ELF-1 (cell line): ENCODE measurements around the gene S100A12.
A peak's percentile ranks its signal among the peaks of the same experiment; 100 is the strongest.
"Not testable (repeated sequence)": the region's sequence is repeated elsewhere in the genome, so short reads cannot be mapped to it uniquely, and the experiment has no call there.

Source experiments
- DNase-seq: peaks from one replicate; pipeline ENCODE4 v3.0.0-alpha.2; 2016; ENCODE audit warnings: low read depth, low spot score

S100A12 gene

GRCh38 chr1:153353226-153353947 lies 22.0 kb downstream of the S100A12 start:
- peak; percentile 39 for DNase-seq

DNA sequence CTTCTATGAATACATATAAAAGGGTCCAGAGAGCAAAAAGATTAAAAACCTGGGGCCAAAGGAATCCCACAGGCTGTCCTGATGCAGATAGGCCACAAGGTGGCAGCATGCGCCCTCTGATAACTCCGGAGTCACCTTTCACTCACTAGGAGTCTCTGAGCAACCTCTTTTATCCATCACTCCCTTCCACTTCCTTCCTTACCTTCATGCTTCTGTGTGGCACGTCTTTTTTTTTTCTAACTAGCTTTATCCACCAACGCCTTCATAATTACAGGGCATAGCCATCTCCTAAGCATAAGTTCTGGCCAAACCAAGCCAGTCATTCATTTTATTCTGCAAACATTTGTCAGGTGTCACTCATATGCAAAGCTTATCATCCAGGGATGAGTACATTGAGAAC lies 22.9 kb downstream of the S100A12 start:
- DNase-seq = peak; percentile 55

DNA sequence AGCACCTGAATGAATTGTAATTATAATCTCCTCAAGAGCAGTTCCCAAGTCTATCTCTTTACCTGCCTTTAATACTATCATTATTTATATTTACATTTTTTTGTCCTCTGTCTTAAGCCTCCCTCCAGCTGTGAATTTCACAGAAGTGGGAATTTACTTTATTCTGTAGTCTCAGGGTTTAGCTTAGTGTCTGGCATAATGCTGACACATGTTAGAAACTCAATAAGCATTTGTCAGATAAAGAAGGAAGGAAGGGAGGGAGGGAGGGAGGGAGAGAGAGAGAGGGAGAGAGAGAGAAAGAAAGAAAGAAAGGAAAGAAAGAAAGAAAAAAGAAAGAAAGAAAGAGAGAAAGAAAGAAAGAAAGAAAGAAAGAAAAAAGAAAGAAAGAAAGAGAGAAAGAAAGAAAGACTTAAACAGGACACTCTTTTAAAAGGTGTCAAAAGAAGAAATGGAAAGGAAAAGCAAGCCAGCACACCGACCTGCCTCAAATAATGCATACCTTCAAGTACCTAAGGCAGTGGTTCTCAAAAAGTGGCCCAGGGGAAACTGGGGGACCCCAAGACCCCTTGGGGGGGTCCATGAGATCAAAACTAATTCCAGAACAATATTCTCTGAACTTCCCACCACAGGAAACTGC lies 25.0 kb downstream of the S100A12 start:
- no peak for DNase-seq

- DNase-seq = no peak
Measured at GRCh38 chr1:153349363-153350320, 25.8 kb downstream of the S100A12 start.

GRCh38 chr1:153348511-153349362 lies 26.7 kb downstream of the S100A12 start, which contains the start of gene PGLYRP4:
PGLYRP4 (minus strand) TSS chr1:153348841; CDS start chr1:153347932, 909 bp downstream.
- no peak for DNase-seq

- DNase-seq = no peak
Measured at GRCh38 chr1:153347856-153348255, 27.6 kb downstream of the S100A12 start.

GRCh38 chr1:153347049-153347448 lies 28.4 kb downstream of the S100A12 start:
- not testable (repeated sequence) for DNase-seq

- DNase-seq = no peak
Measured at GRCh38 chr1:153346077-153346723, 29.2 kb downstream of the S100A12 start.

DNA sequence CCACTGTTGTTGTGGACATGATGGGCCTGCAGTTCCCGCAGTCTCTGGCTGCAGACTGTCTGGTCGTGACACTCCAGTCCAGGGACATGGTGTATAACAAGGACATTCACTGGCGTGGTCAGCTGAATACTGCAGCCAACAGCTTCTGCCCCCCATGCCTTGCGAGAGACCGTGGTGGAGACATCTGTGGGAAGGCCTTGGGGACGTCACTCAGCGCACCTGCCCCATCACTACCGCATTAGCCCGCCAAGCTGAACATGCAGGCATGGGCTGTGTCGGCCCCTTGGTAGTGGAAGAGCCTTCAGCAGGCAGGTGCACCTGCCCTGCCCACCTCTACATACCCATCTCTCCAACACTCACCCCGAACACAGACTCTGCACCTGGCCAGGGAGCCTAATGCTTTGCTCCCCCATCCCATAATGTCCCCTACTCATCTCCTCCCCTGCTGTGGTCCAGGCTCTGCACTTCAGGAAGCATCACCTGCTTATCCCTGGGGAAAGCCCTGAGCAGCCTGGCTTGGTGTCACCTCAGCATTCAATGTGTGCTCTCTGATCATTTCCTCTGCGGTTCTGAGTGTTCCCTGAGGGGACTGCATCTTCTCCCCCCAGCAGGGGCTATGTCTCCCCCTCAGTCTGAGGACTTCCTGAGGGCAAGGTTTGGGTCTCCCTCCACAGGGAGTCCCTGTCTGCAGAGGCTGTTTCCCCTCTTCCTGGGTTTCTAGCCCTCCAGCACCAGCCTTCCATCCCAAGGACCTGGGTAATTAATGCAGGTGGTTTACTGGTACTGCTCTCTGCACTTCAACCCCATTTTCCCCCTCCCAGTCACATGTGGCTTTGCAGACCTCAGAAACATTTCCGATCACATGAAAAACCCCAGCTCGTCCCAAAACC lies 30.0 kb downstream of the S100A12 start:
- no peak for DNase-seq

DNA sequence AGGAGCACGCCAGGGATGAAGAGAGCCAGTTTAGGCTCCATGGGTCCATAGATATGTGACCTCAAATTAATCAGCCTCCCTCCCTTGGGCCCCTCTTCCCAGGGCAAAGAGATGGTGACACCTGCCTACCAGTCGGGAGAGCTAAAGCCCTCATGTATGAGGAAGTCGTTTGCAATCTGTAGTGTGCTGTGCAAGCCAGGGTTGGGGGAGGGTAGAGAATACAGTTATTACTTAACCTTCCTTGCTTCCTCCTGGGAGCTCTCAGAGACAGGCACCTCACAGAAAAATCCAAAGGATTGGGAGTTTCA lies 30.7 kb downstream of the S100A12 start:
- DNase-seq = no peak

DNA sequence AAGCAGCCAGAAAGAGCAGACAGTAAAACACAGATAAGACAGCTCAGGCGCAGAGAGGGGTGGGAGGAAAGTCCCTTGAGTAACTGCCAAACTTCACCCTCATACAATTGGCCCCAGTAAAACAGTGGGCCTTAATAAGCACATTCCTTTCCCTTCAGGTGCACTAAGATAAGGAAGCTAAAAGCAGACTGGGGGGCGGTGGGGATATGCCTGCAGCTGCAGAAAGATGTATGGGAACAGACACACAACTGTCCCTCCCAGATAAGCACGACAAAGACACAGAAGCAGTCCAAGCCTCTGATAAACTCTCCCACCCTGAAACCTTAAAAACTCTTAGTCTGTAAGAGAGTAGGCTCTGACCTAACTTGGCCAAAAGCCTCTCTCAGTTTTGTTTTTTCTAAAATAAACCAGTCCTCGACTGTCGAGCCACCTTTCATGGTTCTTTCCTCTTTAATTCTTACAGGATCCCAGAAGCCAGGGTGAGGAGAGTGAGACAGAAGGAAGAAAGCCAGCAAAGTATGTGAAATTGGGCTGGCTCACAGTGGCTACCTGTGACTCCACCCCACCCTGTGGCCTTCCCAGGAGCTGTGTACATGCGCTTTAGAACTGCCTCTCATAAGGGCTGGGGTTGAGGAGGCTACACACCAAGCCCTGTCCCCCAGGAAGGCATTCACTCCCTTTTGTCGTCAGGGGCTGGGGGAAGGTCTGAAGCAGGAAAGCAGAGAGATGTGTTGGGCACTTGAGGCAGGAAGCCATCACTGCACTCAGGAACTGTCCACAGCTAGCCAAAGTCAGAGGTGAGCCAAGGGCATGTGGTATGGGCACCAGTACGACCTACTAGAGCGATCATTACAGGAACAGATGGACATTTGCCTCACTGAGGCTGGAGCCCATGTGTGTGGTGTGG lies 31.4 kb downstream of the S100A12 start:
- DNase-seq = no peak

- DNase-seq = no peak
Measured at GRCh38 chr1:153343040-153343681, 32.3 kb downstream of the S100A12 start.

GRCh38 chr1:153342178-153342577 lies 33.2 kb downstream of the S100A12 start:
- DNase-seq = no peak

- DNase-seq = no peak
Measured at GRCh38 chr1:153341431-153341934, 33.9 kb downstream of the S100A12 start.

DNA sequence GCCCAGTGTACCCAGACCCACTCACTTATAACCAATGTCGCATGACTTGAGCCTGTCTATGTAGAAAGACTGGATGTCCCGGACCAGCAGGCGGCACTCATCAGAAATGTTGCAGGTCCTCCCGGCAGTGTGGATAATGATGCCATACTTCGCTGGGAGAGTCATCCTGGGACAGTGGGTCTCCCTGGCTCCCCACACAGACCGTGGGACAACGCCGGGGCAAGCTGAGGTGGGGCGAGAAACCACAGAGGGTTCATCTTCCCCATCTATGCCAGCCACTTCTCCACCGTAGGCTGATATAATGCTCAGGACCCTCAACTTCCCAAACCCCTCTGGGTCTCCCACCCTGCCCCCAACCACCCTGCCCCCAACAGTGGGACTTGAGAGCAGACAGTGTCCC lies 35.1 kb downstream of the S100A12 start:
- no peak for DNase-seq

GRCh38 chr1:153339802-153340201 lies 35.6 kb downstream of the S100A12 start:
- DNase-seq = no peak

DNA sequence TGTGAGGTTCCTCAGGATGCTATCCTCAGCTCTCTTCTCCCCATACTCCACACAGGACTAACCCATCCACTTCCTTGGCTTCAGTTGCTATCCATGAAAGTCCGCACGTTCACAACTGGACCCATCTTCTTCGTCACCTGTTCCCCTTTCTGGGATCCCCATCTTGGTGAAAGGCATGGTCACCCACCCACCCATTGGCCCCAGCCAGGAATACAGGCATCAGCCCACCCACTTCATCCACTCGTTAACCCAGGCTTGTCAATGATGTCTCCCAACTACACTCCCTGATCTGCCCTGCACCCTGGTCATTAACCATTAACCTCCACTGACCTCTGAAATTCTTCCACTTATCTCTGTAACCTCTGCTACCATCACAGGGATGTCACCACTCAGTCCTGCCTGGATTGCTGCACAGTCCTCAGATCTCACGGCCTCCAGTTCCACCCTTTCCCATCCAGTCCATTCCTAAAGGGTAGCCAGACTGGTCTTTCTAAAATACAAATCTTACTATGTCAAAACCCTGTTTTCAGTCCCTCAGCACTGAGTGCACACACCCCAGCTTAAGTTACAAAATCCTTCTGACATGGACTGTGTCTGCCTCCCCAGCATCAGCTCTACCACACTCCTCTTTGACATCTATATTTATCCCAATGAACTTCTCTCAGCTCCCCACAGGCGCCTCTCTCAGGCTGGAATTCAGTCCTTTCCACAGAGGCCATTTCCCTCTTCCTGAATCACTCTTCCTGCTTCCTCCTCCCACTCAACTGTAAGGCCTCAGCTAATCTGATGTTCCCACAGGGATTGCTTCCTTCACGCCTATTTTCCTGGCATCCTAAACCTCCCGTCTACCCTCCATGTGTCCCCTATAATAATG lies 37.2 kb downstream of the S100A12 start:
- DNase-seq = no peak
